BE2C (cell line): ENCODE results near the gene NCKAP5L.

Experiments used
- DNase-seq: peaks from one replicate; pipeline ENCODE4 v3.0.0-alpha.2; 2020
- H3K27me3 ChIP-seq: fragments of 250-450 bp; sonication (Bioruptor Pico); 2 replicates; pipeline ENCODE4 v1.5.1; 2020; ENCODE audit warnings: mild to moderate bottlenecking
- H3K36me3 ChIP-seq: fragments of 250-450 bp; sonication (Bioruptor Pico); 2 replicates; pipeline ENCODE4 v1.5.1; 2020; ENCODE audit warnings: mild to moderate bottlenecking
- H3K4me1 ChIP-seq: fragments of 250-450 bp; sonication (Bioruptor Pico); 2 replicates; pipeline ENCODE4 v1.5.1; 2020
- H3K4me3 ChIP-seq: 2 replicates; pipeline ENCODE4 v1.5.1; 2011; ENCODE audit warnings: low read depth, low read length
- H3K9me3 ChIP-seq: fragments of 250-450 bp; sonication (Bioruptor Pico); 2 replicates; pipeline ENCODE4 v1.5.1; 2020
- TF ChIP-seq, protein P1 (sequence below): IDR thresholded peaks from 2 replicates; pipeline ENCODE4 v1.5.1; 2012; ENCODE audit warnings: mild to moderate bottlenecking, low read depth, low read length

Gene NCKAP5L

DNA sequence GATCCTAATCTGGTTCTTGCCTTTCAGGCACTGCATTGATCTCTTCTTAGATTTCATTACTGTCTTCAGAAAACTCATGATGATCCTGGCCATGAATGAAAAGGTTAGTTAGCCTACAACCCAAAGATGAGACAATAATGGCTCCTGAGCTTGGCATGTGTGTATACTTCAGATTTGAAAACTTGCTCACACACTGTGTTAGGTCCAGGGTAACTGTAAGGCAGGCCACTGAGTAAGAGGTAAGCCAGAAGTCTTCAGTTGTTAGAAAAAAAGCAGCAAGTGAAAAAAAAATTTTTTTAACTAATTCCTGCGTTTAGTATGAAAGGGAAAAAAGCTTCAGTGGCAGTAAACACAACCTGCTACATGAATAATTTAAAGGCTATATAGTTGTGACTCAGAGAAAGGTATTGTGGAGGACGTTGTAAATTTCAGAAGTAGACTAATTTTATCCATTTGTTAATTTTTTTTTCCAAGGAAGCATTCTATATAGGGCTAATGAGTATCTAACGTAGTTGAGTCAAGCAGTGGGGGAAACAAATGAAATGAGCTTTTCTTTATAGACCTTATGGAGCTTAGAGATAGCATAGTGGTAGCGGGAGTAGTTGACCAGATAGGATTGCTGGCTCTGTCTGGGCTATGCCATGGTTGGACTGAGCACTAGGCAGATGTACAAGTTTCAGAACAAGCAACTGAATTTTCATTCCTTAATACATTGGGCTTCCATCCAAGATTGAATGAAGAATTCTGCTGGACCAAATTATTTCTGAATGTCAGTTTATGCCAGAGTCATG lies 66.3 kb downstream of the NCKAP5L start:
- H3K27me3 ChIP-seq: no peaks in the 10 kb centered on the region
- TF ChIP-seq, protein P1, sequence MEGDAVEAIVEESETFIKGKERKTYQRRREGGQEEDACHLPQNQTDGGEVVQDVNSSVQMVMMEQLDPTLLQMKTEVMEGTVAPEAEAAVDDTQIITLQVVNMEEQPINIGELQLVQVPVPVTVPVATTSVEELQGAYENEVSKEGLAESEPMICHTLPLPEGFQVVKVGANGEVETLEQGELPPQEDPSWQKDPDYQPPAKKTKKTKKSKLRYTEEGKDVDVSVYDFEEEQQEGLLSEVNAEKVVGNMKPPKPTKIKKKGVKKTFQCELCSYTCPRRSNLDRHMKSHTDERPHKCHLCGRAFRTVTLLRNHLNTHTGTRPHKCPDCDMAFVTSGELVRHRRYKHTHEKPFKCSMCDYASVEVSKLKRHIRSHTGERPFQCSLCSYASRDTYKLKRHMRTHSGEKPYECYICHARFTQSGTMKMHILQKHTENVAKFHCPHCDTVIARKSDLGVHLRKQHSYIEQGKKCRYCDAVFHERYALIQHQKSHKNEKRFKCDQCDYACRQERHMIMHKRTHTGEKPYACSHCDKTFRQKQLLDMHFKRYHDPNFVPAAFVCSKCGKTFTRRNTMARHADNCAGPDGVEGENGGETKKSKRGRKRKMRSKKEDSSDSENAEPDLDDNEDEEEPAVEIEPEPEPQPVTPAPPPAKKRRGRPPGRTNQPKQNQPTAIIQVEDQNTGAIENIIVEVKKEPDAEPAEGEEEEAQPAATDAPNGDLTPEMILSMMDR: no peak
- DNase-seq: no peak
- no peaks in the 10 kb centered on the region for H3K4me1 ChIP-seq
- no peak overlapping the region for H3K4me3 ChIP-seq
- H3K36me3 ChIP-seq: peaks cover 77% of the 10 kb centered on the region
- H3K9me3 ChIP-seq: no peaks in the 10 kb centered on the region

- TF ChIP-seq, protein P1: no peak
- Histone ChIP-seq H3K9me3 (no peaks in the 10 kb centered on the region), H3K4me3 (no peak overlapping the region), H3K27me3 (no peaks in the 10 kb centered on the region), H3K36me3 (peaks cover 35% of the 10 kb centered on the region), H3K4me1 (no peaks in the 10 kb centered on the region)
- no peak for DNase-seq
Measured at GRCh38 chr12:49750996-49751393, 77.2 kb downstream of the NCKAP5L start.

DNA sequence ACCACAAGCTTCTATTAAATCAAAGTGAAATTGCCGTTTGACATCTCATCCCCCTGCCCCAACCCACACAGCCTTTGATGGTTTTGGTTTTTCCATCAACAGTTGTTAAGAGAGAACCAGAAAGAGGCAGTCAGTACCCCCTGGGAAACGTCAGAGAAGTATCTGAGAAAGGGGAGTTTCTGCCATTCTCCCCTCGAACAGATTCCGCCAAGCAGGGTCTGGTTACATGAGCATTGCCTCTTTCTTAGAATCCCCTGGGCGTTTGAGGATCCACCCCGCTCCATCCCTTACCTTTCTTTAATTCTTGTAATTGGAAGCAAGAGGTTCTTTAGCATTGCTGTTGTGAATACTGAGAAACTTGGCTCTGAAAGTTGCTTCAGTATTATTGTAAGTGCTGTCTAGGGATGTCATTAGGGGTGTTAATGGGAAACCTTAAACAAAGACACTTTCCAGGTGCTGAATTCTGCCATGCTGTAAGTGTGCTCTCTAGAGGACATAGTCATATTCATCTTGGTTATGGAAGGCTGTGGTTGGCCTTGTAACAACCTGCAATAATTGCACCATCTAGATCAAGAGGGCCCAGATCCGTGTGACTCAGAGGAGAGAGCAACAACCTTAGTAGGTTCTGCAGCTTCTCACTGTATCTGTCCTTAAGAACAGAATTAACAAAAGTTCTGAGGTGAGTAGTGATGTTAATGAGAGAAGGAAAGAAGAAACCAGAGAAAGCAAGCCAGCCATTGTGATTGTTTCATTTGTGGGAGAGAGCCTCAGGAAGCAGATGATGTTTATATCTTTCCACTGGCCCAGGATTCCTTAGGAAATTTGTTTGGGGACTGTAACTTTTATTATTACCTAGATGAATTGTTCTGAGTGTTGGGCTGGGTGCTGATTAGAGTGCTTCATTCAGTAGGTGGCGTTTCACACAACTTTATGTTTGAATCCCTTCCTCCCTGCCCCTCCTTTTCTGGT lies 77.9 kb downstream of the NCKAP5L start:
- DNase-seq: no peak

GRCh38 chr12:49748800-49749199 lies 79.4 kb downstream of the NCKAP5L start:
- no peak for DNase-seq
- Histone ChIP-seq H3K27me3 (no peaks in the 10 kb centered on the region), H3K4me3 (no peak overlapping the region), H3K9me3 (no peaks in the 10 kb centered on the region), H3K4me1 (no peaks in the 10 kb centered on the region), H3K36me3 (peaks cover 16% of the 10 kb centered on the region)
- TF ChIP-seq, protein P1: no peak

More for the DNA sequence above, 77.9 kb downstream of the NCKAP5L start:
- Histone ChIP-seq H3K4me1 (no peaks in the 10 kb centered on the region), H3K9me3 (no peaks in the 10 kb centered on the region), H3K36me3 (peaks cover 29% of the 10 kb centered on the region), H3K4me3 (no peak overlapping the region), H3K27me3 (no peaks in the 10 kb centered on the region)
- TF ChIP-seq, protein P1: no peak

GRCh38 chr12:49748306-49748705 lies 79.9 kb downstream of the NCKAP5L start:
- no peaks in the 10 kb centered on the region for H3K9me3 ChIP-seq
- no peaks in the 10 kb centered on the region for H3K4me1 ChIP-seq
- DNase-seq: no peak
- H3K27me3 ChIP-seq: no peaks in the 10 kb centered on the region
- peaks cover 11% of the 10 kb centered on the region for H3K36me3 ChIP-seq
- no peak overlapping the region for H3K4me3 ChIP-seq
- TF ChIP-seq, protein P1: no peak
